NCI-H1417 treated with DMSO at 0.1 percent for 48 hours (cell line): ENCODE data around the gene CHRNE.

Experiments
- DNase-seq: peaks from one replicate; lab custom pipeline; 2025; lab: John Stamatoyannopoulos, UW

CHRNE gene

GRCh38 chr17:4903051-4903818, at the start of gene CHRNE:
CHRNE (minus strand) TSS chr17:4903098; CDS start chr17:4903063, 35 bp downstream.
- DNase-seq = no peak

GRCh38 chr17:4951486-4951885, 48.6 kb upstream of the CHRNE start:
- DNase-seq = no peak

DNA sequence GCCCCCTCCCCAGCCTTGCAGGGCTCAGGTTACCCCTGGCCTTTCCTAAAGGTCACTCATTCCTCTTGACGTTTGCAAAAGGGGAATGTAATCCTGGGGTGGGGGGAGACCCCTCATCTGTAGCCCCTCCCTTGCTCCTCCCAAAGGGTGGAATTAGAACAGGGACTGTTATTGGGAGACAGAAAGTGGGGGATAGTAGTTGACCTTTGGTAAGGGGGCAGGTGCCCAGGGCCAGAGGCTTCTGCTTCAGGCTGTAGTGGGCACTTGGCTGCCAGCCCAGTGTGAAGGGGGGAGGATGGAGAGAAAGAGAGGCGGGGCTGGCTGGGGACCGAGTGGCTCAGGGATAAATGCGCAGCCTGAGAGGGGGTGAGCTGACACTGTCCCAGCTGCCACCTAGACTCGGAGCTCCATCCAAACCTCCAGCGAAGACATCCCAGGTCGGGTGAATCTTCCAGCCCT, 47.9 kb upstream of the CHRNE start, which contains the start of gene ENO3:
TSS of gene ENO3 (plus strand) at position 374 of the 459 bp plus-strand sequence. CDS start 711 bp downstream, outside the sequence.
- no peak for DNase-seq

DNA sequence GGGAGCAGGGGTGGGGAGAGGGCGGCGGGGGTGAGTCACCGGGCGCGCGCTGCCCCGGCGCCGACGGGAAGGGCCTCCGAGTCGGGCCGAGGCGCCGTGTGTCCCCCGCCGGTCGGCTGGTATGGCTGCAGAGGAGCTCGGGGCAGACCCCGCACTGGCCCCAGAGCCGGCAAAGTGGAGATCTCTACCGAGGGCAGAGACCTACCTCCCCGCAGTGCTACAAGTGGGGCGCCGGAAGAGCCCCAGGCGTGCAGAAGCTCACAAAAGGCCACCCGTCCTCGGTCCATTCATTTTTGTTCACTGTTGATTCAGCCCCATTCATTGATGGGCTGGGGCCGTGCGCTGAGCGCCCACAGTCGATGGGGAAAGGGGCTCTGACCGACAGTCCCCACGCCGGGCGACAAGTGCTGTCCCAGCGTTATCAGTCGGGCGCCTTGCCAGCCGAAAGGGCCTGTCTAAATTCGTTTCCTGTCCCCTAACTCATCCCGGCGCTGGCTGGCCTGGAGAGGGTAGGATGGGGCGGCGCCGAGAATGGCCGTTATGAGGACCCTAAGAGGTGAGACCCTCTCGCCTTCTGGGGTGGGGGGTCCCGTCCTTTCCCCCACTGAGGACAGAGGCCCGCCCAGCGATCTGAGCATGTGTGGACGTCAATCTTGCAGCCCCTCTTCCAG, 47.3 kb upstream of the CHRNE start:
- no peak for DNase-seq

GRCh38 chr17:4949321-4950074, 46.6 kb upstream of the CHRNE start:
- no peak for DNase-seq

GRCh38 chr17:4948931-4949320, 46.0 kb upstream of the CHRNE start:
- no peak for DNase-seq

GRCh38 chr17:4948166-4948930, 45.5 kb upstream of the CHRNE start, which contains the start of gene PFN1:
PFN1 (minus strand) TSS chr17:4948530; CDS start chr17:4948394, 136 bp downstream.
- no peak for DNase-seq

- DNase-seq = no peak
These were observed 44.7 kb upstream of the CHRNE start for GRCh38 chr17:4947411-4948165.

GRCh38 chr17:4947010-4947410, 44.1 kb upstream of the CHRNE start:
- DNase-seq = no peak

DNA sequence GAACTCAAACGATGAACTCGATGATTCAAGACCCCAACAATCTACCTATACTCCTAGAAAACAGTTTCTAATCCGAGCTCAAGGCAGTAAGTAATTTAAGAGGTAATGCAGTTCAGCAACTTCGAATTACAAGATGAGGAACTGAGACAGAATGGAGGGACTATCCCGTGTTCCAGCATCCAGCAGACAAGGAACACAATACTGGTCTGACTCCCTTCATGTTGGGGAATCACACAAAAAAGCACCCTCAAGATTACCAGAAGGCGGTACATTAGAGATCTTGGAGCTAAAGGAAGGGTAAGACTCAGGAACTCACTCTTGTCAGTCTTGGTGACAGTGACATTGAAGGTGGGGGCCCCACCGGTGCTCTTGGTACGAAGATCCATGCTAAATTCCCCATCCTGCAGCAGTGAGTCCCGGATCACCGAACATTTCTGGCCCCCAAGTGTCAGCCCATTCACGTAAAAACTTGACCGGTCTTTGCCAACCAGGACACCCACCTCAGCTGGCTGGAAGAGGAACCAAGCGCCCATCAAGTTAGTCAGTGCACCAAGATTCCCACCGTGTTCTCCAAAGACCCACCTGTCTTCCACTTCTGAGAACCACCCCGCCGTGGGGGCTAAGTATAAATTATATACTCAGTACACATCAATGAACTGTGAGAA, 43.5 kb upstream of the CHRNE start:
- DNase-seq = no peak

DNA sequence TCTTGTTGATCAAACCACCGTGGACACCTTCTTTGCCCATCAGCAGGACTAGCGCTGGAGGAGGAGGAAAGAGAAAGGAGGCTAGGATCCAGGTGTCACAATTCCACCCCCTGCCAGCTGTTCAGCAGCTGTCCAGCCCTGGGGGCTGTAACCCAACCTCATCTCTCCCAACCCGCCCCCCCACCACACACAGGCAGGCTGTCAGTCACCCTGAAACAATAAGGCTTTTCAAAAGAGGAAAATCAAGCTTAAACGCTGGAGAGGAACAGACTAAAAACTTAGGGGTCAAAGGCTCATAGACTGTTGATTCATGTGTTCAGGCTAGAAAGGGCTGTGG, 43.0 kb upstream of the CHRNE start:
- no peak for DNase-seq

- DNase-seq = no peak
These were observed 42.5 kb upstream of the CHRNE start for GRCh38 chr17:4945176-4945943.

- DNase-seq = no peak
These were observed 41.8 kb upstream of the CHRNE start for GRCh38 chr17:4944554-4945175.

DNA sequence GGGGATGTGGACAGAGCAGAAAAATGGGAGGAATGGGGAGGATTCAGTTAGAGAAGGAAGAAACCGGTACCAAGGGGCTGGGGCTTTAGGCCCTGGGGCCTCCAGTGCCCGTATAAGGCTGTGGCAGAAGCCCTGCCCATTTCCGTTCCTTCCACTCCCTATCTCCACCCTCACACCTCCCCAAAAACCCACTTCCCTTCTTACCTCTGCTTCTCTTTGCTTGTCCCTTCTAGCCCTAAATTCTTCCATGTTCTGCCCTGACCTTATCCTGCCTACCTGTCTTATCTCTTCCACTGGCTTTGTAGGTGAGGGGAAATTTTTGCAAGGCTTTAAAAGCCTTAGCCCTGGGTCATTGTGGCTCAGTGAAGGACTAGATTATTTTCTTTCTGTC, 41.3 kb upstream of the CHRNE start:
- DNase-seq = no peak

- DNase-seq = no peak
These were observed 40.0 kb upstream of the CHRNE start for GRCh38 chr17:4942760-4943508.

DNA sequence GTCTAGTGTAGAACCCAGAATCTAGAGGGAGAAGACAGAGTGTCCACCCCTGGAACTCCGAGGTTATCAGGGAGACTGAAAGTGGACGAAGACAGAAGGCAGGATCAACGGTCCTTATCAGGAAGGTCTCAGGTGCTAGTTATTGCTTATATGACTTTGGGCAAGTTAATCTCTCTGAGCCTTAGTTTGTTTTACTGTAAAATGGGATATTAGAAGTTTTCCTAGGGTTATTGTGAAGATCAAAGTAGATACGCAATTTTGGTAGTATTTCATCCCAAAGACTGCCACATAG, 38.4 kb upstream of the CHRNE start:
- no peak for DNase-seq

GRCh38 chr17:4940555-4941318, 37.8 kb upstream of the CHRNE start:
- DNase-seq = no peak
